ENCODE results near the gene KISS1.

KISS1 gene

DNA sequence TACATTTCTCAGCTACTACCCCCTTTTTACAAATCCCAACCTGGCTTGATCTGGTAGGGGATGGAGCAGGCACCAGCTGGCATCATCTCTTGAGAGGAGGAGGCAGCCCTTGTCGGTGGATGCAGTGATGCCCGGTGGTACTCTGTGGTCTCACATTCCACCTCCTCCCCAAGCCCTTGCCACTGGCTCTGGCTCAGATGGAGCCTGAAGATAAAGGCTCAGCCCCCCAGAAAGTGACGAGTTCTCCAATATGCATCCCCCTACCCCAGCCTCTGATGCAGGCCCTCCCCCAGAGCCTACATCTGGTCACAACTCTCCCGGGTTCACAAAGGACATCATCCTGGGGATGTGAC lies 21.3 kb upstream of the KISS1 start:
- TF ChIP-seq, protein P1, sequence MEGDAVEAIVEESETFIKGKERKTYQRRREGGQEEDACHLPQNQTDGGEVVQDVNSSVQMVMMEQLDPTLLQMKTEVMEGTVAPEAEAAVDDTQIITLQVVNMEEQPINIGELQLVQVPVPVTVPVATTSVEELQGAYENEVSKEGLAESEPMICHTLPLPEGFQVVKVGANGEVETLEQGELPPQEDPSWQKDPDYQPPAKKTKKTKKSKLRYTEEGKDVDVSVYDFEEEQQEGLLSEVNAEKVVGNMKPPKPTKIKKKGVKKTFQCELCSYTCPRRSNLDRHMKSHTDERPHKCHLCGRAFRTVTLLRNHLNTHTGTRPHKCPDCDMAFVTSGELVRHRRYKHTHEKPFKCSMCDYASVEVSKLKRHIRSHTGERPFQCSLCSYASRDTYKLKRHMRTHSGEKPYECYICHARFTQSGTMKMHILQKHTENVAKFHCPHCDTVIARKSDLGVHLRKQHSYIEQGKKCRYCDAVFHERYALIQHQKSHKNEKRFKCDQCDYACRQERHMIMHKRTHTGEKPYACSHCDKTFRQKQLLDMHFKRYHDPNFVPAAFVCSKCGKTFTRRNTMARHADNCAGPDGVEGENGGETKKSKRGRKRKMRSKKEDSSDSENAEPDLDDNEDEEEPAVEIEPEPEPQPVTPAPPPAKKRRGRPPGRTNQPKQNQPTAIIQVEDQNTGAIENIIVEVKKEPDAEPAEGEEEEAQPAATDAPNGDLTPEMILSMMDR (IDR thresholded peaks at IDR 0.05; ENCODE audit: borderline replicate concordance, insufficient read depth, low read depth, low read length): no peak
- H3K4me3 ChIP-seq (ENCODE audit: low read depth, low read length): no peak overlapping the region

DNA sequence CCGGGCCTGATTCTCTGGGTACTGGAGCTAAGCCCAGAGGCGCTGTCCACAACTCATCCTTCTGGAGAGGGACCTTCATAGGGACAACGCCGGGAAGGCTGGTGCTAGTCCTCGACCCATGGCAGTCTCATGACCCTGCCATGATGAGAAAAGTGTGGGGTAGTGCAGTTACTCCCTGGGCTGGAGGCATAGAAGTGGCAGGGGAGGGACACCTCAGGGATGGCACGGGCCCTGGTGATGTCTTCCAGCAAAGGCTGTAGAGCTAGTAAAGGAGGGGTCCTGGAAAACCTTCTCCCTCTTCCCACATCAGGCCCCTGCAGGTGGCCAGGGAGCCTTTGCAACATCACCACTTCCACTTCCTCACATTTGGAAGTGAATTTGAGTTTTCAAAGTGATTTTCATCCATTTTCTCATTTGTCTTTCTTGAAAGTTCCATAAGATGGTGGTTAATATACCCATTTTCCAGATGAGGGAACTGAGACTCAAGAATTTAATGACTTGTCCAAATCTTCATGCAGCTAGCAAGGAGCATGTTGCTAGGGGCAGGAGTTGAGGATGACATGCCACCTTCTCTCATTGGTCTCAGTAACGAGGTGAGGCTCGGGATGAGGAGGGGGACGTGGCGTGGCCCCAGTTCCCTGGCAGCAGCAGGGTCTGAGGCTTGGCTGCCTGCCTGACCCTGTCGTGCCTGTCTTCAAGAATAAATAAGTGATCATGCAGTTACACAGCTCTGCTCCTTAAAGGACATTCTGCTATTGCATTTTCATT lies 20.8 kb upstream of the KISS1 start:
- TF ChIP-seq, protein P1 (IDR thresholded peaks at IDR 0.05; ENCODE audit: borderline replicate concordance, insufficient read depth, low read depth, low read length): no peak
- H3K4me3 ChIP-seq (ENCODE audit: low read depth, low read length): no peak overlapping the region

DNA sequence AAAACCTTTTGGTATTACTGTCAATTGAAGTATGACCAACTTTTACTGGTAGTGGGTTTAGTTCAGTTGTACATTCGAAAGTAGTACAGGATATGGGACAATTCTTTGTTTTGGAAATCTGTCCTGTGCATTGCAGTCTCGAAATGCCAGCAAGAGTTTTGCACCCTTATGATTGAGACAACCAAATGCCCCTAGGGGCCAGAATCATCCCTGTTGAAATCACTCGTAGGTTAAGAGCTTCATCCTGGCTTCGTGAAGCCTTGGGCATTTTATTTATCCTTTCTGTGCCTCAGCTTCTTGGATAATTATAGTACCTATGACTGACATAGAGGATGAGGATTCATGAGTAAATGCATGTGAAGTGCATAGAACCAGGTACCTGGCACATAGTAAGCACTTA lies 19.9 kb upstream of the KISS1 start:
- TF ChIP-seq, protein P1 (IDR thresholded peaks at IDR 0.05; ENCODE audit: borderline replicate concordance, insufficient read depth, low read depth, low read length): no peak
- H3K4me3 ChIP-seq (ENCODE audit: low read depth, low read length): no peak overlapping the region

DNA sequence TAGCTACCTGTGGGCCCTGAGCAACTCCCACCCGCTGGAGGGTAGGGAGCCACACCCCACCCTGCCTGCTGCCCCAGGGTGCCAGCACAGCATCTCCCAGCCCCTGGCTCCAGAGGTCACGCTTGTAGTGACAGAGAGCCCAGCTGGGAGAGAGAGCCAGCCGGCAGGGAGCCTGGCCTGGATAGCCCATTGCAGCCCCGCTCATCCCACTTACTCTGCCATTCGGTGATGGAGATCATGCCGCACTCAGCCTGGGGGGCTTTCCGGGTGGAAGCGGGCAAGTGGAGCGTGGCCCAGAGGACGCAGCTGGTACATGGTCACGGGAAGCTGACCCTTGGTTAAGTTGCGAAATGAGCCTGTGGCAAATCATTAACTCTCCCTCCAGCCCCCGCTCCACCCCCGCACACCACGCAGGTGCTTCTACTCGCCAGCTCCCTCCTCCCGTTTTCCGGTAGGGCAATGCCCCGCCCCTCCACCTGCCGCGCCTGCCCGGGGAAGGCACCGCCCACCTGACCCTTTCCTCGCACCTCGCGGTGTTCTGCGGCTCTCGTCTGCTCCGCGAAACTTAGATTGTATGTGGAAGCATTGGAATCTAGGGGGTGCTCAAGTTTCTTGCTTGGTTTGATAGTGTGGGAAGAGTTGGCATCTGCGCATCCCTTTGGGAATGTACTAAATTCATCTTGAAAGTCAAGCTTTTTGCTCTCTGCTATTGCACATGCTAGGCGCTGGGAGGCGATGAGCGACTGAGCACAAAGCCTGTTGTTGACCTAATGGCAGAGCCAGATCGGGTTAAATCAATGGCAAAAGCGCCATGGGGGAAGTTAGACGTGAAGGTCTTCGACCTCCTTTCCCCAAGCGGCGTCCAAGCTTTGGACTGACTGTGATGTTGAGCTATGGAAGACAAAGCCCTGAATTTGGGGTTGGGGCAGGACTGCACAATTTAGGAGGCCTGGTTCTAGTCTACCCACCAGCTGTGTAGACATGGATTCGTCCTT lies 17.7 kb upstream of the KISS1 start, which contains the start of gene GOLT1A:
GOLT1A (minus strand) TSS at position 321 of the 995 bp plus-strand sequence; CDS start at position 239, 82 bp downstream.
- TF ChIP-seq, protein P1 (IDR thresholded peaks at IDR 0.05; ENCODE audit: borderline replicate concordance, insufficient read depth, low read depth, low read length): no peak
- H3K4me3 ChIP-seq (ENCODE audit: low read depth, low read length): no peak within 1 kb of the TSS

DNA sequence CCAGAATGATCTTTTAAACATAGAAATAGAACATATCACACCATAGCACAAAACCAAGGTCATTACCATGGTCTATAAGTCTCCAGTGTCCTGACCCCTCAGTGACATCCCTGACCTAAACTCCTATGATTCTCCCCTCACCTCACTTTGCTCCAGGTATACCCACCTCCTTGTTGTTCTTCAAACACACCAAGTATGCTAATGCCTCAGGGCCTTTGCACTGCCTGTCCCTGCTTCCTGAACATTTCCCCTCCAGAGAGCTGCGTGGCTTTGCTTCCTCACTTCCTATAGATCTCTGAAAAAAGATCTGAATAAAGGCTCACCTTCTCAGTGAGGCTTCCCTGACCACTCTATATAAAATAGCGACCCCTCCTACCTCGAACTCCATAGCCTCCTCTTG lies 16.4 kb upstream of the KISS1 start:
- TF ChIP-seq, protein P1 (IDR thresholded peaks at IDR 0.05; ENCODE audit: borderline replicate concordance, insufficient read depth, low read depth, low read length): no peak
- no peak overlapping the region for H3K4me3 ChIP-seq (ENCODE audit: low read depth, low read length)

DNA sequence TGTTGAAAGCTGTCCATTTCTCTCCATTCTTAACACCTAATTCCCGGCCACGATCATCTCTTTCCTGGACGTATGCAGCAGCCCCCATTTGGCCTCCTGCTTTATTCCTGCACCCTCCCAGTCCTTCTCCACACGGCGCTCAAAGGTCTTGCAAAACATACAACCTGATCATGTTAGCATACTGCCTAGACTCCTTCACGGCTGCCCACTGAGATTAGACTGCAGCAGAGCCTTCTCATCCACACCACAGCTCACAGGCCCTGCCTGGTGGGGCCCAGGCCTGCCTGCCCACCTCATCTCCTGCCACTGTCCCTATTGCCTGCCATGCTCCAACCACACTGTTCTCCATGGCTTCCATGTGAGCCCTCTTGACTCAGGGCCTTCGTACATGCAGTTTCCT lies 14.8 kb upstream of the KISS1 start:
- no peak overlapping the region for H3K4me3 ChIP-seq (ENCODE audit: low read depth, low read length)
- TF ChIP-seq, protein P1 (IDR thresholded peaks at IDR 0.05; ENCODE audit: borderline replicate concordance, insufficient read depth, low read depth, low read length): no peak
